HG03095 (cell line): Measurements from ENCODE around the gene FN1.

Experiments
- ATAC-seq: cut with Tn5 transposase; IDR thresholded peaks from one replicate; pipeline ENCODE4 v1.9.1; 2021; ENCODE audit warnings: moderate library complexity; ENCODE audit not compliant: unreplicated experiment

FN1 gene

DNA sequence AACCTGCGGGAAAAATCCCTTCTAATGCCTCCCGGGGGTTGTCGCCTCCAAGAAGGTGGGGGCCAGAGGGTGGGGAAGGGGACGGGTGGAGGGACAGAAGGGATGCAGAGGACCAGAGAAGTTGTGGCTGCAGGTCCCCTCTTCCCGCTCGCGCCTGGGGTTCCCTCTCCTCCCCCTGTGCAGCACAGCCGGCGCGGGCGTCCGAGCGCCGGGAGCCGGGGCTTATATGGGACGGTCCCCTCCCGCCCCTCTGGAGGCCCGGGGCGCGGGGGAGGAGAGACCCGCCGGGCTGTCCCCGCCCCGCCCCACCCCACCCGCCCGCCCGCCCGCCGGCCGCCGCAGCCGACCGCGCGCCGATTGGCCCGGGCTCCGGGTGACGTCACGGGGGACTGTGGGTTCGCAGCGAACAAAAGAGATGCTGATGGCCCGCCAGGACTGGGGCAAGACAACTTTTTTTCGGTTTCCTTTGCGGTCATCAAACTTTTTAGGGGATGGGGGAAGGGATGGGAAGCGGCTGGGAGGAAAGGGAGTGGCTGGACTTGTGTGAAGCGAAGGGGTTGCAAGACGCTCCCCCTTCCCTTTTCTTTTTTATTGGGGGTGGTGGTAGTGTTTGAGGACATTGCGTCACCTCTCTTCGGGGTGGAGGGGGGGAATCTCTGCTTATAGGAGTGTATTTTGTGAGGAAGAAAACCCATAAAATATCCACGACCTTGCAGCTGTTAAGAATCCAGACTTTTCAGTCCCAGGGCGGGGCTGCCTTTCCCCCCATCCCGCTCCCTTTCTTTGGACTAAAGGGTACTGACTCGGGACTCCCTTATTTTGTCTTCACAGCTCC is at the start of gene FN1:
FN1 (minus strand) TSS at position 199 of the 835 bp plus-strand sequence. CDS start 266 bp downstream, outside the sequence.
- peak; percentile 79 for ATAC-seq

DNA sequence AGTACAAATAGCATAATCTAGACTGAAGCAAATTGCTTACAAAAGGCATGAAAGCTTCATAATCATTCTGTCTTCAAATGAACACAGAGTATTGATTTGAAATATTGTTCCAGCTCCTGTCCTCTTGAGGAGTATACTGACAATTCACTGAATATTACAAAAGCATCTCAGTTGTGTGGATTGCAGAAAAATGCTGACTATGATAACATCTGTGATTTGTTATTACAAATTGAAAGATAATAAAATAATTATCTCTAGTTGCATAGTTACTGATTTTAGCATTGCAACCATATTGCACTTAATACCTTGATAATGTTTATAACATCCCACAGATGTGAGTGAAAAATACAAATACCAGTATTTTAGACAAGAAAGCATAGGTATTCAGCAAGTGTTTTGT is 49.2 kb upstream of the FN1 start:
- no peak for ATAC-seq

DNA sequence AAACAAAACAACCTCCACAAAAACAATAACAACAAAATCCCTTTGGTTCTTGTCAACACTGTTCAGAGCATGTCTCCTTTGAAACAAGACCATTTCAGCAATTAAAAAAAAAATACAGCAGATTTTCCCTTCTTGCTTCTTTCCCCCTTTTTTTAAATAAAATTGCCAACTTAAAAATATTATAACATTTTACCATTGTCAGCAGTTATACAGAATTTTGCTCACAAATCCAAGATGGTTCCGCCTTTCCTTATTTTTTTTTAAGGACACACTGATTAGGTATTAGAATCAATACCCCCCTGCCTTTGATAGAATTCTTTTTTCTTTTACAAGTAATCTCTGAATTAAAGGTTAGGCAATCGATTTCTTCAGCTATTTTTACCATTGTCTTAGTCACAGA is 48.7 kb upstream of the FN1 start:
- no peak for ATAC-seq

DNA sequence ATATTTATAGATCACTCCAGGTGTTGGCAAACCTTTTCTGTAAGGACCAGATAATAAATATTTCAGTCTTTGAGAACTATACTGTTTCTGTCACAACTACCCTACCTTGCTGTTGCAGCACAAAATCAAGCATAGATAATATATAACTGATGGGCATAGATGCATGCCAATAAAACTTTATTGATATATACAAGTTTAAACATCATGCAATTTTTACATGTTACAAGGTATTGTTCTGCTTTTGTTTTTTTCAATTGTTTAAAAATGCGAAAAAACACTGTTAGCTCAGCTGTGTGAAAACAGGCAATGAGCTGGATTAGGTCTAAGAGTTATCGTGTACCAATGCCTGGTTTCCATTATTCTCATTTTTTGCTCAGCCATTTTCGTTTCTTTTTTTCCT is 47.6 kb upstream of the FN1 start:
- no peak for ATAC-seq

DNA sequence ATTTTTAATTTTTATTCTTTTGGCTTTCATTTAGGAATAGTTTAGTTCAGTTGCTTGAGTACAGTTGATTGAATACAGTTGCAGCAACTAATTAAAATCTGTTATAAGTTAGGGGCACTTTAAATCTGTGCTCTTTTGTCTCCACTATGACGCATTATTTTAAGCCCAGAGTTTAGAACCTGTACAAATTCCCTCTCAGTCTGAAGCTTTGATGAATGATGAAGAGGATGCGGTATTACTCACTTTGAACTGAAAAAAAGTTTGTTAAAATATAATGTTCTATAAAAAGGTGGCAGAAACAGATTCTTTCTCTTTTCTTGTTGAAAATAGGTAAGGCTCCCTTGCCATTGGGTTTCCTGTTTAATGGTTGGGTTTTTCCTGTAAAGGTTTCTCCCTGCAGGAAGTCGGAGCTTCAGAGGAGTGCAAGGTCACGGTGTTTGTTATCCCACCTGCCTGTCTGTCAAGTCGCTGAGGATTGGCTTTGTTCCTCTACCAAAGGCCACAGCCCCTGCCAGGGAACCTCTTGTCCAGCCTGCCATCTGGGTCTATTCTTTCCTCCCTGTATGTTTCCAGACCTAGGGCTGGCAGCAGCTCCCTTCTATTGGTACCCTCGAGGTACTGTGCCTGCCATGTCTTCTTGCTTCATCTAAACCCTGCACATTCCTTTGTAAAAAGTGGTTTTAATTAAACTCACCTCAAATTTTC is 43.8 kb upstream of the FN1 start:
- no peak for ATAC-seq

DNA sequence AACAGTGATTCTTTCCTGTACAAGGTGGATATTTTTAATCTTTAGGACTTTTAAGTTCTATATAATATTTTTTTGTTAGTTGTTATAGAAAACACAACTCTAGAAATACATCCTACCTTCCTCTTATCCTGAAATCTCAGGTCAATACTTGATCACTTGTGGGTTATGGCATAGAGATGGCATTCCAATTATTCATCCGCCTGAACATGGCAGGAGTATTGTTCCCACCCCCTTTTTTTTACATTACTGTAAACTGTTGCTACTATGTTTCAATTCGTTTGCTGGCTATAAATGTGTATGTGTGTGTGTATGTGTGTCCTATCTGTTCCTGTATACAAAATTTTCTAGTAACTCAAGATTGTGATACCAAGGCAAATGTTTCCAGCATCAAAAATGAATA is 43.3 kb upstream of the FN1 start:
- ATAC-seq = no peak

DNA sequence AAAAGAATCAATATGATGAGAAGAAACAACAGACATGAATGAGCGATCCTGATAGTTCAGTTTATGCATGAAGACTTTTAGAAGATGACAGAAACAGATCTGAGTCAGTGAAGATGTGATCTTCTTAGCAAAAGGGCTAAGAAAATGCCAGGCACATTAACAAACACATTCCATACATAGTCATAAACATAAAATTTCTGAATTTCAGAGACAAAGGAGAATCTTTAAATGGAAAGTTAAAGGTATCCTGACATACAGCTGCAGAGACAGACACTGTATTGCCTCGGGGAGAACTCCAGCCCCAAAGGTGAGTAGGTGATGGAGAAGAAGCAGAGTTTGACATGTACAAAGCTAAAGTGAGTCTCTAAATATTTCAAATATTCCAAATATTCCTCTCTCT is 40.6 kb upstream of the FN1 start:
- ATAC-seq = no peak

DNA sequence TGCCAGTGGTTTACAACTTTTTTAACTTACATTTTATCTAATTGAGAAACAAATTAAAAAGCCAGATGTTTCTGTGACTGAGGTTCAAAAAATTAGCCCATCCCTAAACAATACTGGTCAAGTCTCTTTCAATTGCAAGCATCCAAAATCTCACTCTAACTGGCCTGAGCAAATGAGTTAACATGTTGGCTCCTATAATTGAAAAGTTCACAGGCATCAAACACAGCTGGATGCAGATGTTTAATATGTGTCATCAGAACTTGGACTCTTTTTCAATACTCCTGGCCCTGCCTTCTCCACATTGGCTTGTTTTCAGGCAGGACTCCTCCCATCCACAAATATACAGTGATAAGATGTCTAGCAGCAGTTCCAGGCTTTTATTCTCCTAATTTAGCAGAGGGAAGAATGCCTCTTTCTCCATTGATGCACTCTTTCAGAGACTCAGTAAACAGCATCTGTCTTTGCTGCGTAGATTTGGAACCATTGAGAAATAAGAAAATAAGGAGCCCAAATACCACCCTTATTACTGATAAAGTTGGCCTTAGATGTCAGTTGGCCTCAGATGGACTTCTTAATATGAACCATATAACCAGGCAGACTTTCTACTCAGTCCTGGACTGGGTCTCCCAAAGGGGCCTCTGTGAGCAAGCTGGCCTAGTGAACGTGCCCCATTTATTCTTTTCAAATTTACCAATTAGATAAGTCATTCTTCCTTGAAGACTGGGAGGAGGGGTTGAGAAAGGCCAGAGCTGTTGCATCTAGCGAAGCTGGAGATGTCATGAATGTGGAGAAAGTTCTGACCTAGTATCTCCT is 30.4 kb upstream of the FN1 start:
- no peak for ATAC-seq

DNA sequence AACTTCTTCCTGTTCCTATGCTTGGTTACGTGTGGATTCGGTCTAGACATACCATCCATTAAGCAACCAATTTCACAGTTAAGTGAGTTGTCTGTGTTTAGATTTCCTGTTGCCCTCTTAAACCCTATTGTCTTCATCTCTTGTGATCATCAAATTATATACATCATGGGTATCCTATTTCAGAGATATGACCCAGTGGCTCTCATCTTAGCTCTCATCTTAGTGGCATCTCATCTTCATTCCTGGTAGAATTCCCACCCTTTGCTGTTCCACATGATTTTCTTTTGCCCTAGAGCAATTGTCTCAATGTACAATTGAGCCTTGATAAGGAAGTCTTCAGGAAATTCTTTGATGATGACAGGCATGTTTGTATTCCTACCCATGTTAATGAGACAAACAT is 29.4 kb upstream of the FN1 start:
- no peak for ATAC-seq

DNA sequence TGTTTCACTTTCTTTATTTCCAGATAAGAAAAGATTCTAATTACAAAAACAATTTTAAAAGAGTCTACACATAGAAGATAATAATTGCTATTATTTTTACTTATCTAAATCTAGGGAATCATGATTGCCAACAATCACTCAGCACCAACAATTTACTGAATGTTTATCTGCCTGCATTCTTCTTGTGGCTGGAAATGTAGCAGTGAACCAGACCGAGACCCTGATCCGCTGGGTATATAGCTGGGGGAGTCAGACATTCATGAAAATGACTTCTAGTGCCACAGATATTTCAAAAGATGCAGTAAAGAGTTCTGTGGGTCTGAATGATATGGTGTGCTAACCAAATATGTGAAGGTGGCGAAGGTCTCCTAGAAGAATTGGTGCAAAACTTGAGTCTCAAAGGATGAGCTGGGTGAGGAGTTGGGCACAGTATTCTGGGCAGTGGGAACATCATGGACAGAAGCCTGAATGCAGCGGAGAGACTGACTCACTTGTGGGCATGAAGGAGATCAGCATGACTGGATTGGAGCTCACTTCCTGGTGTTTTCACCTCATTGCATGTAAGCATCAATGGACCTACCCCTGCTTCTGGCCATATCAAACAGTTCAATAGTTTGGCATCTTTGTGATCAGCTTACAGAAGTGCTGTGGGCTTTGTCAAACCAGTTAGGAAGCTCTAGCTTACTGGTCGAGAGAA is 26.1 kb upstream of the FN1 start:
- no peak for ATAC-seq

DNA sequence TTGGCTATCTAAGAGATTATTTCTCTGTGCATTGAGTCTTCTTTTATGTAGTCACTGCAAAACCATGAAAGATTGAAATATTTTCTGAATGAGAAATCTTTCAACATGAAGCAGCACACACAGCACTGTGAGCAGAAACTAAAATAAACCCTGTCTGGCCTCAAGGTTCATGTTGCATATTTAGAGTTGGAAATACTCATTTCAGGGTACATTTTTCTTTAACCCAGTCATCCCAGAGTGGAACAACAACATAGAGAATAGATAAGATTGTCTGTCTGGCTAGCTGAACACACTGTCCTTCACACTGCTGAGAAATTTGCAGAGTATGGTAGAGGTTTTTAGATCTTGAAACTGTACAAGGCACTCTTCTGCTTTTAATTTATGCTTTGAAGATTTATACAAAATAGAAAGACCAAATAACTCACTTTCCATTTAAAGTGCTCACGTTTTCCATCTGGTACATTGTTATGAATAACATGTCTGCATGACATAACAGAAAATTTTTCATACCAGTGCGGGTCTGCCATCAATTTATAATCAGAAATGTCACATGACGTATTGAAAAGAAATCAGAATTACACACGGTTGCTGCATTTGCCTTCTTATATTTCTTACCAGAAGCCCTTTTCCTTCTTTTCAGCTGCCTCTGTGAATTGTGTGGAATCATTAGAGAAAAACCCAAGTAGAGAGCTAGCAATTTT is 25.0 kb upstream of the FN1 start:
- no peak for ATAC-seq

DNA sequence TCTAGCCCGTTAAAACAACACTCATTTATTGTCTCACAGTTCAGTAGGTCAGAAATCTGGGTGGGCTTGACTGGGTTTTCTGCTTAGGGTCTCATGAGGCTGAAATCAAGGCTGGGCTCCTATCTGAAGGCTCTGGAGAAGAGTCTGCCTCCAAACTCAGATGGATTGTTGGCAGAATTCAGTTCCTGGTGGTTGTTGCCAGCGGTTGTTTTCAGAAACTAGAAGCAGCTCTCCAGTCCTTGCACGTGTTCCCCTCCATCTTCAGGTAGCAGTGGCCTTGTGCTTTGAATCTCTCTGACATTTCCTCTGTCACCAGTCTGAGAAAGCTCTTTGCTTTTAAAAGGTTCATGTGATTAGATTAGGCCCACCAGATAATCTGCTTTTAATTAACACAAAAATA is 20.1 kb upstream of the FN1 start:
- no peak for ATAC-seq

DNA sequence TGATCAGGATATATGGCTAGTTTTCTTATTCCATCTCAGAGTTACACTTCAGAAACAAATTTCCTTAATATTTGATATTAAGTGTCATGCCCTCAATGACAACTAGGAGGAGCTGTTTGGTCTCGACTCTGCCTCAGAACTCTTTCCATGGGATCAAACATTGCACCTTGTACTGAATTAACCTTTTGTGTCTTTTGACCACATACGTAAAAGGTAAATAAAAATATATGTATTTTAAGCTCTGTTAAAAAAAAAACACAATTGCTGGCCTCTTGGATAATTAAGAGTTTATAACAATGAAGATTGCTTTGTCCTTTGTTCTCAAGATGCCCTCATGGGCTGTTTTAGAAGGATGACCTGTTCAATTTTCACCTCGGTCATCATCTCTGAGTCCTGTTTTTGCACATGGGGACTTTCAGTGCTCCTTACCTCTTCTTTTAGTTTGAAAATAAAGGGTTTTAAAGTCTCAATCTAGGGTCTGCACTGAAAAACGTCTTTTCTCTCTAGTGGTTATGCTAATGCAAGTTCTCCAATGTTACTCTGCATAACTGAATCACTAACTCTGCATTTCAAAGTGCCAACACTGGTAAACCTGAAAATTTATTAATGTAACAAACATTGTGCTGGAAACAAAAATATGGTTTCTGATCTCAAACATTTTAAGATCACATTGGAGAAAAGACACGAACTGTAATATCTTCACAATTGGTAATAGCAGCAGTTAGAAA is 18.8 kb upstream of the FN1 start:
- ATAC-seq = no peak

DNA sequence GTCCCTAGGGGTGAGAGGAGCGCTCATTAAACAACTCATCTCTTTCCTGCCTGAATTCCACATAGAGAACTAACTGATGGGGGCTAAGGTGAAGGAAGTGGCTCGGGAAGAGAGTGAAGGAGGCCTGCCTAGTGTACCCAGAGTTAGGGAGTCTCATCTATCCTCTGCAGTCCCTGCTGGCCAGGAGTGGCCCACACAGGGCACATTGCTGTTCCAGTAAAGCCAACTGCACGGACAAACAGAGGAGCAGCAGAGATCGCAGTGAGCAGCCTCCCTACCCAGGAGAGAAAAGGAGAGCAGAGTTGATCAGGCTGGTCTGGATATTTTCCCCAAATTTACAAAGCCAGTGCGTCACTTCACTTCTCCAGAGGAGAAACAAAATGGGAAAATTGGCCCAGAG is 16.9 kb upstream of the FN1 start:
- ATAC-seq = no peak

DNA sequence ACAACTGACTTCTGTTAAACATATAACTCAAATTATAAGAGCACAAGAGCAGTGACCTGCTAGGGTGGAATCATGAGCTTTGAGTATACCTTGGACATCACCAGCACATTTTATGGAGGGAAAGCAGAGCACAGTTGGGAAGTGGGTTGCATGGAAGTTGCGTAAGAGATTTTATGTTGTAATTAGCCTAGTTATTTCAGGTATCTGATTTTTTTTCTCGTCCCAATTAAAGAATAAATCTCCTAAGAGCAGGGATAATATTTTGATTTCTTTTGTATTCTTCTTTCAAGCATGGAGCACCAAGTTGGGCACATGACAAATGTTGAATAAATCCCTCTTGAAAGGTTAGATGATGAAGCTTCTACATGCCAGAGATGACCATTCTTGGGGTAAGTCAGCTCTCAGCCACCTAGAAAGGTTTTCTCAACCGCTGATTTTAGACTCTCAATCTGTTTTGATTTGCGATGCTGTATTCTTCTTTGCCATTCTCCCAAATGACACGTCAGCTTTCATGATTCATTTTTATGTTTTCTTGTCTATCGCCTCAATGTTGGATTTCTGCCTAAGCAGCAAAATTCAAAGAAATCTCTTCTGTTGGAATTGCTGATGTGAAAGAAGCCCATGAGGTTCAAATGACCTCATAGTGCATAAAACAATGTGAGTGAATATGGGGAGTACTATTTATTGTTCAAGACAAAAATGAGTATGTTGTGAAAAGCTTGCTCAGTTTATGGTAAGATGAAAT is 15.3 kb upstream of the FN1 start:
- ATAC-seq = no peak

DNA sequence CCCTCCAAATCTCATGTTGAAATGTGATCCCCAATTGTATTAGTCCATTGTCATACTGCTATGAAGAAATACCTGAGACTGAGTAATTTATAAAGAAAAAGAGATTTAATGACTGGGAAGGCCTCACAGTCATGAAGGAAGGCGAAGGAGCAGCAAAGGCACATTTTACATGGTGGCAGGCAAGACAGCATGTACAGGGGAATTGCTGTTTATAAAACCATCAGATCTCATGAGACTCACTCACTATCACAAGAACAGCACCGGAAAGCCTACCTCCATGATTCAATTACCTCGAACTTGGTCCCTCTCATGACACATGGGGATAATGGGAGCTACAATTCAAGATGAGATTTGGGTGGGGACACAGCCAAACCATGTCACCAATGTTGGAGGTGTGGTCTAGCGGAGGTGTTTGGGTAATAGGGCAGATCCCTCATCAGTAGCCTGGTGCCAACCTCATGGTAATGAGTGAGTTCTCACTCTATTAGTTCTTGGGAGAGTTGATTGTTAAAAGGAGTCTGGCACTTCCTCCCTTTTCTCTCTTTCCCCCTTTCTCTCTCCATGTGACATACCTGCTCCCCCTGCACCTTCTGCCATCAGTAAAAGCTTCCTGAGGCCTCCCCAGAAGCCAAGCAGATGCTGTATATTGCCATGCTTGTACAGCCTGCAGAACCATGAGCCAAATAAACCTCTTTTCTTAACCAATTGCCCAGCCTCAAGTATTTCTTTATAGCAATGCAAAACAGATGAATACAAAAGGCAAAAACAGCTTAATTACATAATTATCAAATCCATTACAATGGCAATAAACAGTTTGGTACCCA is 14.5 kb upstream of the FN1 start:
- ATAC-seq = no peak

DNA sequence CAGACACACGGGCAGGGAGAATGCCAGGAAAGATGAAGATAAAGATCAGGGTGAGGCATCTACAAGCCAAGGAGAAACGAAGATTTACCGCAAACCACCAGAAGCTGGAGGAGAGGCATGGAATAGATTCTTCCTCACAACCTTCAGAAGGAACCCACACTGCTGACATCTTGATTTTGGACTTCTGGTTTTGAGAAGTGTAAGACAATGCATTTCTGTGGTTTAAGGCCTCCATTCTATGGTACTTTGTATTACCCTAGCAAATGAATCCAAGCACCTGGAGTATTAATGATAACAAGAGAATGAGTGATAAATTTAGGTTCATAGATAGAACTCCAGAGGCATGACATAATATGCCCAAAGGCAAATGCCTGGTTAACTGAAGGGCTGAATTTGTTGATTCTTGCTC is 11.8 kb upstream of the FN1 start:
- no peak for ATAC-seq

DNA sequence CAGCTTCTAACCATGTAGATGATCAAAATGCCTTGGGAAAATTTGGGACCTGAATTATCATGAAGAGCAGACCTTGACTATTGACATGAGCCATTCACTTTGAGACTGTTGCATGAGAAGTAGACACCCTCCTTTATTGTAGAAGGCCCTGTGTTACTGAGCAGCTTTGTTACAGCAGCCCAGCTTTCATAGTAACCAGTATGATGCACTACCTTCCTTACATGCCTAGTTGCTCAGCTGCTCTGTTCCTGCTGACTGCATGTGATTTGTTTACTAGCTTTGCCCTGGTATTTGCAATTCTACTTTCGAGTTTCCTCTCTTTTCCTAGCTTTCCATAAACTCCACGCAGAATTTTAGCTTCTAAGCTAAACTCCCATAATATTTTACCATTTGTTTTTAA is 11.2 kb upstream of the FN1 start:
- ATAC-seq = no peak
